HG03469 (cell line): ENCODE data around the gene YWHAG.
"Not testable (repeated sequence)": the region's sequence is repeated elsewhere in the genome, so short reads cannot be mapped to it uniquely, and the experiment has no call there.

Experiments
- ATAC-seq: cut with Tn5 transposase; IDR thresholded peaks from one replicate; pipeline ENCODE4 v1.9.1; 2021; ENCODE audit warnings: mild to moderate bottlenecking, moderate library complexity, moderate number of reproducible peaks; ENCODE audit not compliant: unreplicated experiment

Gene YWHAG

GRCh38 chr7:76381814-76382213 lies 23.0 kb upstream of the YWHAG start:
- no peak for ATAC-seq

DNA sequence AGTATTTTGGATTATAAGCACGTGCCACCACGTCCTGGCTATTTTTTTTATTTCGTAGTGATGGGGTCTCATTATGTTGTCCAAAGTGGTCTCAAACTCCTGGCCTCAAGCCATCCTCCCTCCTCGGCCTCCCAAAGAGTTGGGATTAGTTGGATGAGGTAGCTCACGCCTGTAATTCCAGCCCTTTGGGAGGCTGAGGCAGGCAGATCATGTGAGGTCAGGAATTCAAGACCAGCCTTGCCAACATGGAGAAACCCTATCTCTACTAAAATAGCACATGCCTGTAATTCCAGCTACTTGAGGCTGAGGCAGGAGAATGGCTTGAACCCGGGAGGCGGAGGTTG lies 21.8 kb upstream of the YWHAG start:
- ATAC-seq, result no peak

GRCh38 chr7:76377186-76377918 lies 18.6 kb upstream of the YWHAG start:
- no peak for ATAC-seq

- ATAC-seq, result no peak
Measured at GRCh38 chr7:76375251-76375650, 16.5 kb upstream of the YWHAG start.

DNA sequence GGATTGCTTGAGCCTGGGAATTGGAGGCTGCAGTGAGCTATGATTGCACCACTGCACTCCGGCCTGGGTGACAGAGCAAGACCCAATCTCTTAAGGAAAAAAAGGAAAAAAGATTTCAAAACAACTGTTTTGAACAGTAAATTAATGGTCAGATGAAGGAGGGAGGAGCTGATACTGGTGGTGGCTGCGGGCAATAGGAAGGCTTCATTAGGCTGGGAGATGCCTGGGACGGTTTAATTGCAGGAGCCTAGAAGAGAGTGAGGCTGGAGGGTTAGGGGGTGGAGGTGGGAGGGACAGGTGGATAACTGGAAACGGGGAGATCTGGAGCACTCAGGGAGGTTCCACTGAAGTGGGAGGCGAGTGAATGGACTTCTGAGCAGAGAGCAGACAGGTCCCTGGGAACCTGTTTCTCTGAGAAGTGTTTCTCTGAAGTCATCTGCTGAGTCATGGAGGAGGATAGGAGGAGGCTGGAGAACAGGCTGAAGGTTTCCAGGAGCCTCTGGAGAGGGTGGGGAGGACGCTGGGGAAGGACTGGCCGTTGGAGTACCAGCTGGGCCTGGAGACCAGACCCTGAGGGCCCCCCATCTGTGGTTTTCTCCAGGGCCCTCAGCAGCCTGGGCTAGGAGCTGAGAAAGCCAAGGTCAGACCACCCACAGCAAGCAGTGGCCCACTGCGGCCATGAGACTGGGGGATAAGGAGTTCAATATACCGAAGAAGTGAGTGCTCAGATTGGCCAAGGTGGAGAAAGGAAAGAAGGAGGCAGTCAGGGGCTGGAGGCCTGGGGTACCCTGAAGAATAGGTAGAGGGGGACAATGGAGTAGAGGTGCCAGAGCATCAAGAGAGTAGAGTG lies 14.4 kb upstream of the YWHAG start:
- ATAC-seq, result no peak

- no peak for ATAC-seq
Measured at GRCh38 chr7:76371396-76371795, 12.6 kb upstream of the YWHAG start.

DNA sequence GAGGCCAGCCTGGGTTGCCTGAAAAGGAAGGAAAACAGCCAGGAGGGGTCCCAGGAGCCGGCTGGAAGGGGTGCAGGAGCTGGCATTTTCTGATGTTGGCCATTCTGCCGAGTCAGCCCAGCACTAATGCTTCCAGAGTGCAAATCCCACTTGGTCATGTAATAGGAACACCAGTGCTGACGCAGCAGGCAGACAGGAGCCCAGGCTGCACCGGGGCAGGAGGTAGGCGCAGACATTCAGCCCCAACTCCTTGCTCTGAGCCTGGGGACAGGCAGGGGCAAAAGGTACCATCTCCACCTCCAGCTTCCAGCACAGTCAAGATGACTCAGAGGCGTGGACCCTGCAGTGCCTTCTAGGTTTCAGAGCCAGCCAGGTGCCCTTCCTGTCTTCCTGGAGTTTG lies 10.2 kb upstream of the YWHAG start:
- ATAC-seq, result no peak

DNA sequence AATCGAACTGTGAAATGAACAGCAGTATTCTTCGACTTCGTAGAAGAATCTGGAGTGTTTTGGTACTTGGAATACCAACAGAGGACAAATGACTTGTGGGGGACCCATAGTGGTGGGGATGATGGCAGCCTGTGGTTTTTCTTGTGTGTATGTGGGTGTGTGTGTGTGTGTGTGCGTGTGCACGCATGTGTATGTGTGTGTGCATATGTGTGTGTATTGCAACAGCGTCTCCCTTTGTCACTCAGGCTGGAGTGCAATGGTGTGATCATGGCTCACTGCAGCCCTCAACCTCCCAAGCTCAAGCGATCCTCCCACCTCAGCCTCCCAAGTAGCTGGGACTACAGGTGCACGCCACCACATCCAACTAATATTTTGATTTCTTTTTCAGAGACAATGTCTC lies 9.4 kb upstream of the YWHAG start:
- no peak for ATAC-seq

DNA sequence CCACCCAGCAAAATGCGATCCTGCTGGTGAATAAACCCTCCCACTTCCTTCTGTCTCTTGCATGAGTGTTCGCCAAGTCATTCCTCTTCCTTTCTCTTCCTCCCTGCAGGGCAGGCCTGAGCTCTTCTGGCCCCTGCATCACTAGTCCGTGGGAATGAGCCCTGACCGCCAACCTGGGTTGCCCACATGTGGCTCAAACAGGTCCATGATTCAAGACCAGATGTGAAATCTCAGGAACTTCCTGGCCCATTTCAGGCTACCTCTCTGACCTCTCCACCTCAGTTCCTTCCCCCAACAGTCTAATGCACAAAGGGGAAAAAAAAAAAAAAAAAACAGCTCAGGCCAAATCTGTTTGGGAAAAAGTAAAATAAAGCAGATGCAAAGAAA lies 5.4 kb upstream of the YWHAG start:
- no peak for ATAC-seq

DNA sequence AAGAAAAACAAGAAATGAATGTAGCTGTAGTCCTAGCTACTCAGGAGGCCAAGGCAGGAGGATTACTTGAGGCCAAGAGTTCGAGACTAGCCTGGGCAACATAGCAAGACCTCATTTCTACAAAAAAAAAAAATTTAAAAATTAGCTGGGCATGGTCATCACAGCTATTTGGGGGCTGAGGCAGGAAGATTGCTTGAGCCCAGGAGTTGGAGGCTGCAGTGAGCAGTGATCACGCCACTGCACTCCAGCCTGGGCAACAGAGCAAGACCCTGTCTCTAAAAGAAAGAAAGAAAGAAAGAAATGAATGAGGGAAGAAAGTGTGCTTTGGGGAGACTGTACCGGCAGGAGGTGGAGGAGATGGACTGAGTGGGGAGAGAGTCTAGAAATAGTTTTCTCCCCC lies 5.0 kb upstream of the YWHAG start:
- ATAC-seq, result not testable (repeated sequence)

DNA sequence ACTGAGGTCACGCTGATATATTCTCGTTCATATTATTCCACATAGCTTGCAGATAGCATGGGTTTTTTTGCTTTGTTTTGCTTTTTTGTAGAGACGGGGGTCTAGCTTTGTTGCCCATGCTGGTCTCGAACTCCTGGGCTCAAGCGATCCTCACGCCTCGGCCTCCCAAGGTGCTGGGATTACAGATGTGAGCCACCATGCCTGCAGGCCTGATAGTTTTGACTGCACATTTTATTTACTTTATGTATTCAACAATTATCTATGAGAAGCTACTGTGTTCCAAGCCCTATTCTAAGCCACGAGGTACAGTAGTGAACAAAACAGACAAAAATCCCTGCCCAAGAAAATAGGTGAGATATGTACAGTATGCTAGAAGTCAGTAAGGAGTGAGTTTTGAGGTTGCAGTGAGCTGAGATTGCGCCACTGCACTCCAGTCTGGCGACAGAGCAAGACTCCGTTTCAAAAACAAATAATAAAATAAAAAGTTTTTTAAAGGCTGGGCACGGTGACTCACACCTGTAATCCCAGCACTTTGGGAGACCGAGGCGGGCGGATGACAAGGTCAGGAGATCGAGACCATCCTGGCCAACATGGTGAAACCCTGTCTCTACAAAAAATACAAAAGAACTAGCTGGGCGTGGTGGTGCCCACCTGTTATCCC lies 1.3 kb upstream of the YWHAG start:
- no peak for ATAC-seq

- ATAC-seq, result peak; percentile 80
Measured at GRCh38 chr7:76359111-76359977, 553 bp upstream of the YWHAG start.

- no peak for ATAC-seq
Measured at GRCh38 chr7:76358011-76358480, 745 bp downstream of the YWHAG start.

- no peak for ATAC-seq
Measured at GRCh38 chr7:76357475-76358010, 1.2 kb downstream of the YWHAG start.

- no peak for ATAC-seq
Measured at GRCh38 chr7:76356823-76357222, 2.0 kb downstream of the YWHAG start.

GRCh38 chr7:76356115-76356514 lies 2.7 kb downstream of the YWHAG start:
- ATAC-seq, result no peak

DNA sequence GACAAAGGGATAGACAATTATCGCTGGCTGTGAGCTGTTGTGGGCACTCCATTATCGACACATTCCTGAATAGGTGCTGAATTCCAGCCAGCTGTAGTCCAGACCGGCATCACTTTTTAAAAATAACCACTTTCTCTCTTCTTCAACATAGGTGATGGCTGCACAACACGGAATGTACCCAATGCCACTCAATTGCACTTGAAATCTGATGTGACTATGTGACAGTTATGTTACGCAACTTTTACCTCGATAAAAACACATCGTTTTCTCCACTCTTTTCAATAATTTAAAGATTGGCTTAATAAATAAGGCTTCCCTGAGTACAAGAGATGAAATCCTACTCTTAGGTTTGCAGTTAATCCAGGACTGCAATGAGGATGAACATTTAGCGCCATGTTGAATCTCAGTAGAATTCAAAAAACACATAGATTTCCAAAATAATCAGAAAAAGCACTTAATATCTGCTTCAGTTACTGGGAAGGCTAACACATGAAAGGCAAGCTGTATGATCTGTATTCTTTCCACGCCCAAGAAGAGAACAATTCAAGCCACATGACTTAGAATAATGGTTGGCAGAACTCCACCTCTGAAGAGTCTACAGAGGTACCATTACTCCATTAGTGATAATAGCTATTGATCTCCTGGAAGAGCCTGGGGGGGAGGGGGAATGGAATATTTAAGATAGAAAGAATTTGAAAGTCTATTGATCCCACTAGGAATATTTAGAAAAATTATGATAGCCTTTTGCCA lies 3.6 kb downstream of the YWHAG start:
- no peak for ATAC-seq

- no peak for ATAC-seq
Measured at GRCh38 chr7:76354516-76354915, 4.3 kb downstream of the YWHAG start.

DNA sequence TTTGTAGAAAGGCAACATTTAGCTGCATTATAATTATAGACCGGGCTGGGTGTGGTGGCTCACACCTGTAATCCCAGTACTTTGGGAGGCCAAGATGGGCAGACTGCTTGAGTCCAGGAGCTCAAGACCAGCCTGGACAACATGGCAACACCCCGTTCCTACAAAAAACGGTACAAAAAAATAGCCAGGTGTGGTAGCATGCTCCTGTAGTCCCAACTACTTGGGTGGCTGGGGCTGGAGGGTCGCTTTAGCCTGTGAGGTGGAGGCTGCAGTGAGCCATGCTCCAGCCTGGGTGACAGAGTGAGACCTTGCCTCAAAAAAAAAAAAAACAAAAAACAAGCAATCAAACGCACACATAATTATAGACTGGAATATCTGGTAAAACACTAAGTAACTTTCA lies 5.0 kb downstream of the YWHAG start:
- no peak for ATAC-seq

DNA sequence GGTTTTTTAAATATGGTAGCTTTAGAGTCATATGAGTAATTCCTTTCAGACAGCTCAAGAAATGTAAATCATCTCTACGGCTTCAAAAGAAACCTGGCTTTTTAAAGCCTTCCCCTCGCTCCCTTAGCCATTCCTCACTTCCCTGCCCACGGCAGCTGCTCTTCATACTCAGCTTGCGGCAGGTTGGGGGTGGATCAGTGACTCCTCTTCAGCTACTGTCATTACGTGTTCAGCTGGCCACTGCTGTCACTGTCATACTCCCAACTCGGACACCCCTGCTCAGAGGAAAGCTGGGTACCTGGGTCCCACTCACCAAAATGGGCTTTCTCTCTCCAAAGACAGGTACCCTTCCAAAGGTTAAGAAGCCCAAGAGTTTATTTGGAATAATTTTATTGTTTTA lies 6.6 kb downstream of the YWHAG start:
- ATAC-seq, result no peak
